Lung microvascular endothelial cell (primary cell): ENCODE measurements around the gene GAREM1. TPM values are rescaled to one million over a fixed set of nuclear protein-coding genes. Genes with fewer than 3 reads are reported as not detected.

Experiments used
- DNase-seq, 2 donors: peaks; one replicate each; pipeline versions ENCODE4 v3.0.0 to v3.0.0-alpha.2; 2010; ENCODE audit warnings: low read depth in 2 of 2
- total RNA-seq: library from RNA; depleted of rRNA; stranded (reverse); fragments of >200 nt; gene quantifications from 2 replicates; pipeline ENCODE4 v1.2.1, GENCODE V29; 2014

The GAREM1 gene
- total RNA-seq, 1 donor from 2014 or later = 0.20 TPM

GRCh38 chr18:32459361-32460101, 11.2 kb downstream of the GAREM1 start:
- no peak for DNase-seq

DNA sequence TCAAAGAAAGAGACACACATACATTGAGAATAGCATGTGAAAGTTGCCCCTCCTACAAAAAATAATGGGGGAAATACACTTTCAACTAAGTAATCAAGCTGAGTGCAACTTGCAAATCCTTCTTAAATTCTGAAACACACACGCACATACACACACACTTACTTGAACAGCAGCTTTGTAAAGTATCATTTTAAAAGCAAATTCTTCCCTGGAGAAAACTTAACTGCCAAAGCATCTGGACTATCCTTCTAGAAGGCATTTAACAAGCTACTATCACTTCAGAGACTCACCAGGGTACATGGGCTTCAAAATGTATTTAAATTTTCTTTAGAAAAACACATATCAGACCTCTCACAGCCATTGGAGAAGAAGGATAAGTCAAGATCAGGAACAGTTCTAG, 15.3 kb downstream of the GAREM1 start:
- no peak for DNase-seq

DNA sequence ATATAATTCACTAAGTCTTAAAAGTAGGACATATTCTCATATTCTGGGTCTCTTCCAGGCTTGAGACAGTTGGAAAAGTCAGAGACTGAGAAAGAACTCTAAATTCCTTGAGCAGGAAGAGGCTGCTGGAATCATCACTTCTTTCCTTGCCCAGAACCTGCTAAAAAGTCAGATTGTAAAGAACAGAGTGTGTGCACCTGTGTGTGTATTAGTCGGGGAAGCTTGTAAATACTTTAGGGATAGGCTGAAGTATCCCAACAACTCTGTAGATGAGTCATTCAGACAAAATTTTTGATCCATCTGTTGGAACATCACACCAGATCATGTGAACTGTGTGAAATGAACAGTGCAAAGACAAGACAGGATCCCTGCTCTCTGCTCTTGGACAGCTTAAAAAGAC, 16.1 kb downstream of the GAREM1 start:
- DNase-seq = no peak

DNA sequence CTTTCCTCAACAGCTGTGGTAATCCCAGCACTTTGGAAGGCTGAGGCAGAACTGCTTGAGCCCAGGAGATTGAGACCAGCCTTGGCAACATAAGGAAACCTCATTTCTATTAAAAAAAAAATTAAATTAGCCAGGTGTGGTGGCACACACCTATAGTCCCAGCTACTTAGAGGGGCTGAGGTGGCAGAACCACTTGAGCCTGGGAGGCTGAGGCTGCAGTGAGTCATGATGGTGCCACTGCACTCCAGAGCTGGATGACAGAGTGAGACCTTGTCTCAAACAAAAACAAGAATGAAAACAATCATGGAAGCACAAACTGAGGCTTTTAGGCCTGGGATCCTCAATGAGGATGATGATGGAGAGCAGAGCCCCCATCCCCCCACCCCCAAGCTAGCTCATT, 19.8 kb downstream of the GAREM1 start:
- DNase-seq = no peak

- no peak for DNase-seq
Observed at GRCh38 chr18:32450026-32450691, 20.5 kb downstream of the GAREM1 start.

GRCh38 chr18:32446780-32447179, 23.9 kb downstream of the GAREM1 start:
- no peak for DNase-seq

- DNase-seq = no peak
Observed at GRCh38 chr18:32445846-32446245, 24.8 kb downstream of the GAREM1 start.

- no peak for DNase-seq
Observed at GRCh38 chr18:32443706-32444215, 26.9 kb downstream of the GAREM1 start.

GRCh38 chr18:32443033-32443705, 27.5 kb downstream of the GAREM1 start:
- DNase-seq = no peak

- DNase-seq = no peak
Observed at GRCh38 chr18:32442575-32442974, 28.1 kb downstream of the GAREM1 start.

GRCh38 chr18:32441533-32441932, 29.1 kb downstream of the GAREM1 start:
- no peak for DNase-seq

DNA sequence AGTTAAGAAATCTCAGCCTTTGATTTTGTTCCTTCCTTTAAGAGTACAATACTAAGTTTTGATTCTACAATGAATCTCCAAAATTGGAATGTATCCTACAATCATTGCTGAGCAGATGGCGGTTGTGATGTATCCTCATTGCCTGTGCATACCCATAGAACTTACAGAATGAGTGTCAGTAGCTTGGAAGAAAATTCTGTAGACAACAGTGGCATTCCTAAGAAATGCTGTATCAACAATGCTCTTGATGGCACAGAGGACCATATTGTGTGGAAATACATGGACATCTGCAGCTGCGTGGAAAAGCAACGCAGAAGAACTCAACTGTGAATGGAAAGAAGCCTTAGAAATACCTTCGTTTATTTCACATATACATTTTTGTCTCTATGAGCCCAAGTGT, 30.2 kb downstream of the GAREM1 start:
- DNase-seq = no peak

DNA sequence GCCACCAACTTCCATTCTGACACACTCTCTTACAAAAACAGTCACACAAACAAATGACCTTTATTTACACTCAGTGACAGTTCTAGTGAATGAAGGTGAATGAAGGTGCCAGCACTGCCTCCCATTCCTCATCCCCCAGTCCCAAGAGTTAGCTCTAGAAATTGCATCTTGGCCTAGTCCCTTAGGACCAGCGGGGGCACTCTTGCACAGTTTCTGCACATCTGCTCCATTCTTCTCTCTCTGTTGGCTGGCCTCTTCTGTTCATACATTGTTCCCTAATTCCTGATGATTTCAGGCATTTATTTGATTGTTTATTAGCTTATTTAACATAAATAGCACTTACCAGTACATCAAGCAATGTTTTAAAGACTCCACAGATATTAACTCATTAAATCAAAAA, 30.9 kb downstream of the GAREM1 start:
- no peak for DNase-seq

GRCh38 chr18:32439241-32439640, 31.4 kb downstream of the GAREM1 start:
- no peak for DNase-seq

DNA sequence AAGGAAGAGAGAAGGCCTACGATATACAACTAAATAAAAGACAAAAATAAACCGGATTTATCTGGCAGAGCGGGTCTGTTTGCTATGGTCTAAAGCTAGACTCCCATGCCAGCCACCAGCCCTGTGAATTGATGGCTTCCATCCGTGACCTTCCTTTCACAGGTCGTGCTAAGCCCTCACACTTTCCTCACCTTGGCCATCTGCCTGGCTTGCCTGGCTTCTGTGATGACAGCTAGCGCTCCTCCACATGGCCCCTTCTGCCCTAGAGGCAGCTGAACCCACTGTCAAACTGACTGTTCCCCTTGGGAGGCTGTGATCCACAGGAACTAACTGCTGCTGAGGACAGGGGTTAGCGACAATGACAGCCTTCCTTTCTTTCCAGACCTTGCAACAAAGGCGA, 32.5 kb downstream of the GAREM1 start:
- no peak for DNase-seq

DNA sequence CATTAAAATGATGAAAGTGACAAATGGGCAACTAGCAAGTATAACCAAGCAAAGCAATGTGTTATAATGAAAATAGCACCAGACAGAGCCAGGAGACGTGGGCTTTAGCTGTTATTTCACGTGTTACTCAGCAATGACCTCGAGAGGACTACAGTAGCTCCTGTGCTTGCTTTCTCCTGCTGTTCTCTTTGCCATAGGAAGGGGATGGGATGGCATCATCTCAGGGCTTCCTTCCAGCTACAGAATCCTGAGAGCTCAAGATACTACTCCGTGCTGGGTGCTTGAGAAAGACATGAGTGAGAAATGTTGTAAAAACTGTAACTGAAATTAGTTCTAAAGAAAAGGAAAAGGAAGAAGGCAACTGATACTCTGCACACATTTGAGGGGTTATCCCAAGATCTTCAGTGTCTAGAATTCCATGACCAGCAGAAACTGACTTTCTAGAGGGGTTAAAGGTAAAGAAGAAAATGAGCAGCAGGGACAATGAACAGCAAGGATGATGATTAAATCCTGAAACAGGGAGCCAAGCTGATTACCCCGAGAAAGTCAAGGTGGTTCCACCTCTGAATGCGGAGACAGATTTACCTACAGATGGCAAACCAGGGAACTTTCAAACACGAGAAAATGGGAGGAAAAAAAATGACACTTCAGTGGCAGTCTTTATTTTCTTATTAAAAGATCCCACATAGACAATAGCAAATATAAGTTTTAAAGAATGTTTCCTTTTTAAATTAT, 33.4 kb downstream of the GAREM1 start:
- no peak for DNase-seq

DNA sequence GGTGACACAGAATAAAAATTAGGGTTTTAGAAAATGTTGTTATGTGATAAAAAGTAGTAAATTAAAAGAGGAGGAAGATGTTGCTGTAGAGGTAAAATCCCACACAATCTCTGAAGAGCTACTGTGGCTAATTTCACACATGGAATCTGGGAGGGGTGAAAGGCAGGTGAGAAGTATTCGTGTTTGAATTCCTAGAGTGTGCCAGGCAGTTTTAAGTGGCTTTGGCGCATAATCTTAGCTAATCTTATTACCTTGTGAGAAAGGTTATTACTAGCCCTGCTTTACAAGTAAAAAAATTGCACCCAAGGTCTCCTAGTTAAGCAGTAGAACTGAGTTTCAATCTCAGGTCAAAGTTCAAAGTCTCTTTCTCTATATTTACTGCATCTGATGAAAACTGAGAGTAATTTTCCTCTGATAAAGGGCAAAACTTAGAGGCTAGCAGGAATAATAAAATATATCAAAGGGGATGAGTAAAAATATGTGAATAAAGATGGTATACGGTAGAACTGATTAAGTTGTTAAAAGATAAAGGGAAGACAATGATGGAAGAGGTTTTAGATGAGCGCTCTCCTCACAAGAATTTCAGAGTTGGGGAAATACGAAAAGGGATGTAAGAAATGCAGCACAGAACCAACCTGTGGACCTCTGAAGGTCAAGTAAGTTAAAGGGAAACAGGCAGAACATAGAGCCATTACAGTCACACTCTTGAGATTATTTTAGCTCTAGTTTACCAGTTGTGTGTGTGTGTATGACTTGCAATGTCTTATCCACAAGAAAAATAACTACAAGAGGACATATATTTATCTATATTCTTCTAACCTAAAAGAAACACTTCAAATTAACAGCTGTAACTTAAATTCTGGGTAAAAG, 34.8 kb downstream of the GAREM1 start:
- DNase-seq = no peak

DNA sequence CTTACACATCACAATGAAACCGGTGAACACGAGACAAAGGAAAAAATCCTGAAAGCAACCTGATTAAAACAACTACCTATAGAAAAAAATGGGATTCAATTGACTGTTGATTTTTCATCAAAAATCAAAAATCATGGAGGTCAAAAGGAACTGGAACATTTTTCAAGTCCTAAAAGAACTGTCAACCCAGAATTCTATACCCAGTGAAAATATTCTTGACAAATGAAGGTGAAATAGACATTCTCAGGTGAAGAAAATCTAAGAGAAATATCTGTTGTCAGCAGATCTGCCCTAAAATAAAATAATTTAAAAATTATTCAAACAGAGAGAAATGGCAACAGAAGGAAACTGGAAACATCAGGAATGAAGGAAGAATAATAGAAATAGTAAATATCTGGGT, 38.9 kb downstream of the GAREM1 start:
- no peak for DNase-seq

GRCh38 chr18:32429402-32429801, 41.3 kb downstream of the GAREM1 start:
- DNase-seq = no peak

- DNase-seq = no peak
Observed at GRCh38 chr18:32427084-32427900, 43.4 kb downstream of the GAREM1 start.
